ENCODE measurements around the gene STX10. TPM values are rescaled to one million over a fixed set of nuclear protein-coding genes. Genes with fewer than 3 reads are reported as not detected.

Gene STX10
- total and polyA plus RNA-seq, 9 of the 15 experiments (the other 6 are each of a cell fraction or from before 2014, with no cell fraction given), result 0.51 to 66.3 (median 31.0) TPM

- TF ChIP-seq MGA (IDR thresholded peaks at IDR 0.05) (0 out of 2 replicates have a peak, but pooled peaks have one; percentile 26), HNRNPUL1 (IDR thresholded peaks at IDR 0.05; ENCODE audit: low read length) (no peak), TRIM25 (IDR thresholded peaks at IDR 0.05; ENCODE audit: borderline replicate concordance) (no peak), FOSL1 (tag; conservative IDR thresholded peaks at IDR 0.05) (peak; percentile 45), HDAC1 (IDR thresholded peaks at IDR 0.05) (no peak), PTTG1 (tag; IDR thresholded peaks at IDR 0.05; ENCODE audit: low read depth) (no peak), EP300 (IDR thresholded peaks at IDR 0.05; ENCODE audit: low read length) (no peak), HMG20B (CRISPR knock-in tag; IDR thresholded peaks at IDR 0.05) (no peak), HNRNPK (IDR thresholded peaks at IDR 0.05; ENCODE audit: low read depth, low read length, poor library complexity, severe bottlenecking) (no peak), CCAR2 (IDR thresholded peaks at IDR 0.05; ENCODE audit: low read depth, low read length) (no peak), L3MBTL2 (IDR thresholded peaks at IDR 0.05) (peak; percentile 52; the same call in 1 of the 2 replicates)
- TF ChIP-seq, protein P1, sequence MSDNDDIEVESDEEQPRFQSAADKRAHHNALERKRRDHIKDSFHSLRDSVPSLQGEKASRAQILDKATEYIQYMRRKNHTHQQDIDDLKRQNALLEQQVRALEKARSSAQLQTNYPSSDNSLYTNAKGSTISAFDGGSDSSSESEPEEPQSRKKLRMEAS (CRISPR knock-in tag; IDR thresholded peaks at IDR 0.05), result peak; percentile 51
Observed at GRCh38 chr19:13160557-13160956, 10.4 kb upstream of the STX10 start (continued).

All from K562 (cell line).